Endothelial cell of umbilical vein (primary cell): Measurements from ENCODE around the gene SIRT2. TPM values are rescaled to one million over a fixed set of nuclear protein-coding genes. Genes with fewer than 3 reads are reported as not detected.

Source experiments
- BruUV-seq: library from RNA; stranded (reverse); fragments of 400-500 nt; replicated peaks from 2 replicates; lab custom pipeline; 2021; lab: Mats Ljungman, UMichigan
- CTCF ChIA-PET: fragments of 300-600, 350-600 bp; sonication (Branson Sonifier 250); formaldehyde crosslinking; loops from one replicate; lab custom pipeline; 2021; ENCODE audit warnings: antibody characterized with exemption, inconsistent platforms; lab: Charles Lee
- POLR2A ChIA-PET: fragments of 300-600, 350-600 bp; sonication (Branson Sonifier 250); formaldehyde crosslinking; loops from one replicate; lab custom pipeline; 2021; ENCODE audit warnings: antibody characterized with exemption, inconsistent platforms; lab: Charles Lee
- DNase-seq: peaks from one replicate; pipeline ENCODE4 v3.0.0-alpha.2; 2011; ENCODE audit warnings: low read depth, low spot score
- FAIRE-seq: peaks from 2 replicates; lab custom pipeline; 2011; peaks lifted over from hg19 to GRCh38; lab: Jason Lieb, UNC
- H2AFZ ChIP-seq: 2 replicates; pipeline ENCODE4 v1.6.0; 2012; ENCODE audit warnings: low read depth, low read length, control low read depth, inconsistent platforms
- H3K27ac ChIP-seq: 2 replicates; pipeline ENCODE4 v1.5.1; 2011; ENCODE audit warnings: low read depth, mild to moderate bottlenecking, control low read depth, low read length, moderate library complexity; ENCODE audit not compliant: insufficient read depth
- H3K27me3 ChIP-seq, 2 experiments: 2 replicates each; pipeline versions ENCODE4 v1.6.0 to v1.6.1; 2011; ENCODE audit warnings: low read length in 2 of 2, mixed read lengths in 1 of 2; ENCODE audit not compliant: control insufficient read depth in 2 of 2, insufficient read depth in 2 of 2
- H3K36me3 ChIP-seq, 2 experiments: 2 replicates in 1 of 2; 3 replicates in 1 of 2; pipeline ENCODE4 v1.5.1; 2011; ENCODE audit warnings: low read length in 2 of 2, mild to moderate bottlenecking in 1 of 2, moderate library complexity in 1 of 2; ENCODE audit not compliant: control insufficient read depth in 2 of 2, insufficient read depth in 2 of 2; ENCODE audit errors: extremely low read depth in 1 of 2
- H3K4me1 ChIP-seq: 3 replicates; pipeline ENCODE4 v1.5.1; 2011; ENCODE audit warnings: mild to moderate bottlenecking, low read length; ENCODE audit not compliant: control insufficient read depth, insufficient read depth; ENCODE audit errors: extremely low read depth
- H3K4me2 ChIP-seq: 2 replicates; pipeline ENCODE4 v1.6.1; 2011; ENCODE audit warnings: low read length, control low read depth, mixed read lengths; ENCODE audit not compliant: insufficient read depth
- H3K4me3 ChIP-seq, 3 experiments: fragments of 200-600 bp in 1 of 3; sonication (generic), shearing (Covaris generic) in 1 of 3; replicated peaks in 1 of 3; 2 replicates each; pipeline ENCODE4 v1.5.1; 2011 to 2016; ENCODE audit warnings: control low read depth in 3 of 3, low read length in 3 of 3, mild to moderate bottlenecking in 2 of 3, inconsistent platforms in 1 of 3, low read depth in 1 of 3, moderate library complexity in 1 of 3; ENCODE audit not compliant: insufficient read depth in 1 of 3
- H3K79me2 ChIP-seq: 2 replicates; pipeline ENCODE4 v1.6.0; 2012; ENCODE audit warnings: low read length, inconsistent platforms; ENCODE audit not compliant: control insufficient read depth, insufficient read depth
- H3K9ac ChIP-seq: replicated peaks from 2 replicates; pipeline ENCODE3; 2011; ENCODE audit warnings: low read length, control low read depth; ENCODE audit not compliant: insufficient read depth; ENCODE audit errors: extremely low read depth
- H3K9me1 ChIP-seq: replicated peaks from 3 replicates; pipeline ENCODE4 v1.6.0; 2011; ENCODE audit warnings: mild to moderate bottlenecking, low read length; ENCODE audit not compliant: control insufficient read depth, insufficient read depth; ENCODE audit errors: extremely low read depth
- H3K9me3 ChIP-seq: replicated peaks from 2 replicates; pipeline ENCODE4 v1.5.1; 2012; ENCODE audit warnings: low read length, inconsistent platforms; ENCODE audit not compliant: control insufficient read depth, insufficient read depth
- H4K20me1 ChIP-seq: replicated peaks from 2 replicates; pipeline ENCODE3; 2011; ENCODE audit warnings: mild to moderate bottlenecking, low read length; ENCODE audit not compliant: control insufficient read depth, insufficient read depth; ENCODE audit errors: extremely low read depth
- EZH2 ChIP-seq: IDR thresholded peaks from 2 replicates; pipeline ENCODE4 v1.6.1; 2012; ENCODE audit warnings: borderline replicate concordance, low read depth, mild to moderate bottlenecking, moderate library complexity, low read length, inconsistent platforms; ENCODE audit not compliant: severe bottlenecking
- FOS ChIP-seq: IDR thresholded peaks from 2 replicates; pipeline ENCODE4 v1.6.1; 2011; ENCODE audit warnings: mild to moderate bottlenecking, low read length, moderate library complexity, borderline replicate concordance; ENCODE audit not compliant: insufficient read depth
- POLR2A ChIP-seq: IDR thresholded peaks from 2 replicates; pipeline ENCODE4 v1.6.1; 2012; ENCODE audit warnings: low read depth, mild to moderate bottlenecking, control low read depth, low read length
- POLR2AphosphoS5 ChIP-seq: IDR thresholded peaks from 2 replicates; pipeline ENCODE4 v1.6.1; 2012; ENCODE audit warnings: low read depth, mild to moderate bottlenecking, control low read depth, low read length, moderate library complexity; ENCODE audit not compliant: insufficient read depth
- dilution Hi-C: fragments of 300-500 bp; cut with MboI; formaldehyde crosslinking; loops from one replicate; pipeline ENCODE4 v1.15.0; 2019; ENCODE audit warnings: low sequenced_read_pairs; ENCODE audit not compliant: extremely low pct_ligation_motif_present
- intact Hi-C: fragments of 100-400 bp; cut with micrococcal nuclease; formaldehyde crosslinking; loops from one replicate; pipeline ENCODE4 v1.10.0; 2022
- polyA plus RNA-seq, 4 experiments: library from polyadenylated mRNA; depleted of rRNA in 3 of 4; stranded (reverse) in 3 of 4; unstranded in 1 of 4; fragments of >200 nt; gene quantifications; 2 replicates each; pipeline versions ENCODE4 v1.2.1 to v1.2.3, GENCODE V29; 2011 to 2012; ENCODE audit warnings: missing spikeins in 1 of 4
- total RNA-seq: library from RNA; stranded (reverse); gene quantifications from 2 replicates; pipeline ENCODE4 v1.2.3, GENCODE V29; 2021

The SIRT2 gene
- total and polyA plus RNA-seq, 2 donors (not counting 3 experiments of a cell fraction or from before 2014, with no cell fraction given) = 47.6 to 72.5 TPM

DNA sequence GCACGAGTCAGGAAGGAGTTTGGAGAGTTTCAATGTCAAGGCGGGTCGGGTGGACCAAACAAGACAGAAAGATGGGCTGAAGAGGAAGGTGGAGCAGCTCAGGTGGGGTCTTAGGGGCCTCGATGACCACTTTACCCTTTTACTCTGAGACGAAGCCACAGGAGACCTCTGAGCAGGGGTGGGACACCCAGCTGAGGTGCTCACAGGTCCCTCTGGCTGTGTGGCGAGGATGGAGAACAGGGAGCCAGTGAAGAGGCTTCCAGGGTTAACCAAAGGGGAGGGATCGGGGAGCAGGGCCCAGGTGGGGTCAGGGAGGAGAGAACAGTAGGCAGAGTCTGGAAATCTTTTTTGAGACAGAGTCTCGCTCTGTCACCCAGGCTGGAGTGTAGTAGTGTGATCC, 14.5 kb upstream of the SIRT2 start:
- no TSS peak for BruUV-seq

GRCh38 chr19:38912600-38913514, 13.4 kb upstream of the SIRT2 start:
- no peak overlapping the region for H3K9ac ChIP-seq
- no peak for TF ChIP-seq POLR2A
- no peak for TF ChIP-seq EZH2
- BruUV-seq = no TSS peak
- H4K20me1 ChIP-seq = no peaks in the 10 kb centered on the region
- H3K27ac ChIP-seq = no peak overlapping the region
- no peak overlapping the region for H3K4me3 ChIP-seq
- peaks cover 0 to 4% of the 10 kb centered on the region in 2 experiments for H3K36me3 ChIP-seq
- no peak overlapping the region for H2AFZ ChIP-seq
- no peak overlapping the region for H3K4me2 ChIP-seq
- dilution Hi-C loops (no loop called here), intact Hi-C loops (no loop called here)
- ChIA-PET POLR2A (no interaction called here), CTCF (interaction anchor here (1.2 to 1.6 kb wide), 3 partner anchors 11 to 25 kb away, joined by 3 to 4 read pairs (median 4); partner anchors contain the start of gene NFKBIB)
- DNase-seq = no peak
- H3K9me3 ChIP-seq = no peaks in the 10 kb centered on the region
- H3K9me1 ChIP-seq = no peaks in the 10 kb centered on the region
- no peak for FAIRE-seq
- H3K79me2 ChIP-seq = no peaks in the 10 kb centered on the region
- H3K4me1 ChIP-seq = no peaks in the 10 kb centered on the region
- H3K27me3 ChIP-seq = no peaks in the 10 kb centered on the region

More for the DNA sequence above, 14.5 kb upstream of the SIRT2 start:
- no peak overlapping the region for H3K4me2 ChIP-seq
- no peaks in the 10 kb centered on the region for H3K9me3 ChIP-seq
- no peak overlapping the region for H2AFZ ChIP-seq
- H3K9ac ChIP-seq = no peak overlapping the region
- dilution Hi-C loops = no loop called here
- H3K79me2 ChIP-seq = no peaks in the 10 kb centered on the region
- H3K4me3 ChIP-seq = no peak overlapping the region
- POLR2A ChIA-PET = interaction anchor here (0.7 kb wide), 1 partner anchor 222 kb away, joined by 3 read pairs; no protein-coding TSS in a partner anchor
- no peaks in the 10 kb centered on the region for H3K4me1 ChIP-seq
- H3K9me1 ChIP-seq = no peaks in the 10 kb centered on the region
- no peak for DNase-seq
- intact Hi-C loops = no loop called here
- no peak overlapping the region for H3K27ac ChIP-seq
- H4K20me1 ChIP-seq = no peaks in the 10 kb centered on the region
- H3K36me3 ChIP-seq = peaks cover 0 to 3% of the 10 kb centered on the region in 2 experiments
- FAIRE-seq = no peak
- CTCF ChIA-PET = no interaction called here
- no peak for TF ChIP-seq FOS
- TF ChIP-seq POLR2AphosphoS5 = no peak
- no peaks in the 10 kb centered on the region for H3K27me3 ChIP-seq
